Measurements from ENCODE around the gene LASP1.

Gene LASP1

DNA sequence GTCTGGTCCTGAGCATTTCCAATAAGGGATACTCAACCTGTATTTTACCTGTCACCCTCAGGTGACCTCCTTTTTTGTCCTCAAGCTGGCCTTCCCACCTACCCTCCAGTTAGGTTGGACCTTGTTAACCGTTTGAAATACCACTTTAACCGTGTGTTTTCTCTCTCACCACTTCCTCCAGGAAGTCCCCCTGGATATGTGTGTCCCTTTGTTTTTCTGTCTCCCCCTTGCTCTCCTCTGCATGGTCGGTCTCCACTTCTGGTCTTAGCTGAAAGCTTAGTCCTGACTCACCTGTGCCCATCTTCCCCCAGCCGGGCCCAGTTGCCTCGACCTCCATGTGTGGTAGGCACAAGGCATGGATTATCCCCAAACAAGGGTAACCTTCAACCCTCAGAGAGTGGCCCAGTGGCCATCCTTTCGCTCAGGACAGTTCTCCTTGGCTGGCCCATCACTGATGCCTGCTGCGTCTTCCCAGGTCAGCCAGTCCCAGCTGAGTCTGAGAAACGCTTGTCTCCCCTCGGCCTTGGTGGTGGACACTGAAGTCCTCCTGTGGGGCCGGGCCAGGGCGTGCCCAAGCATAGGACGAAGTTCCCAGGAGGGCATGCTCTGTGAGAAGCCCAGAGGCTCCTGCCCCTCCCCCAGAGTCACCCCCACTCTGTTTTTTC is 20.0 kb downstream of the LASP1 start:
- DNase-seq (ENCODE audit: low read depth): no peak

DNA sequence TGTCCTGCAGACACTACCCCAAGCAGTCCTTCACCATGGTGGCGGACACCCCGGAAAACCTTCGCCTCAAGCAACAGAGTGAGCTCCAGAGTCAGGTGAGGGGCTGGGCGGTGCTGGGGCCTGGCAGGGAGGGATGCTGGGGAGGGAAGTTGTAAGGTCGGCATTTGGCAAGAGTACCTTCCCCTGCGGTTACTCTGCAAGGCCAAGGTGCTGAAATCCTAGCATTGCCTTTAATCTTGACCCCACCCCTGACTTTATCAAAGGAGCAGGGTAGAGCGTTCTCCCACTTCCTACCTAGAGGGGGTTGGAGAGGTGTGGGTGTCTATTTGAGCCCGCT is 20.5 kb downstream of the LASP1 start:
- DNase-seq (ENCODE audit: low read depth): no peak

DNA sequence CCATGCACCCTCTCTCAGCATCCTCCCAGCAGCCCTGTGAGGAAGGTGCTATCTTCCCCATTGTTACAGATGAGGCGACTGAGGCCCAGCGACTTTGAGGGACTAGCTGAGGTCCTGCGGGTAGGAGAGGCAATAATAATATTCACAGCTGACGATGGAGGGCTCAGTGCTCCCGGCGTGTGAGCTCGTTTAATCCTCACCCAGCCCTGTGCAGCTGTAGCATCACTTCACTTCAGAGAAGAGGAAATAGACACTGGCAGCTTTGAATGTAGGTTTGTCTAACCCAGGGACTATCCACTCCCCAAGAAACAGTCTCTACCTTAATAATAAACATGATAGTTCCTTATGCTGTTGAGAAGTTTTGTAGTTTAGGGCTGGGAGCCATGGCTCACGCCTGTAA is 21.6 kb downstream of the LASP1 start:
- no peak for DNase-seq (ENCODE audit: low read depth)

DNA sequence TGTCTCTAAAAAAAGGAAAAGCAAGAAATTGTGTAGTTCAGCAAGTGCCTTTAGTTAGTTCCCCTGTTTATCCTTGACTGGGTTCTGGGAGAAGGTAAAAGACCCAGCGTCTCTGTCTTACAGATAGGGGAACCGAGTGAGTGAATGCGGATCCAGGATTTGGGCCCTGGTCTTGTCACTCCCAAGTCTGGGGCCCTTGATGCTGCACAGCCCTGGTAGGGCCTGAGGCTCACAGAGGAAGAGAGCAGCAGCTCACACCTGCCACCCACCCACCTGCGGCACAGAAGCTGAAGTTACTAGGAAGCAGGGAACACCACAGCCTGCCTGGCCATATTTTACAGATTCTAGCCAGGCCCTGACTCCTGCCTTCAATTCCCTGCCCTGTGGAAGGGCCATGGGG is 22.2 kb downstream of the LASP1 start:
- DNase-seq (ENCODE audit: low read depth): no peak

DNA sequence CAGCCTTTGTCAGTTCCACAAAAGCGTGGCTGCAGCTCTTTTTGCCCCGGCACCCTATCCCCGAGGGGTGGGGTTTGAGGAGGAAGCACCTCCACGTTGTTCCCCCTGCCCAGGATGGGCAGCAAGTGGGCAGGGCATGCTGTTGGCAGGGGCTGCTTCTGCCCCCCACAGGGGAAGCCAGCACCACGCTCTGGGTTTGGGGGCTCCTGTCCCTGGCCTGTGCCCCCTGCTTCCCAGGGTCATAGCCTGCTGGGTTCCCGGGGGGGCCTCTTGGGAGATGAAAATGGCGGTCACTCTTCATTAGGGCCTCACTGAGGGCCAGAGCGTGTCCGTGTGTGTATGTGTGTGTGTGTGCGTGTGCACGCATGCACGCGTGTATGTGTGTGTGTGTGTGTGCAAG is 22.8 kb downstream of the LASP1 start:
- no peak for DNase-seq (ENCODE audit: low read depth)

DNA sequence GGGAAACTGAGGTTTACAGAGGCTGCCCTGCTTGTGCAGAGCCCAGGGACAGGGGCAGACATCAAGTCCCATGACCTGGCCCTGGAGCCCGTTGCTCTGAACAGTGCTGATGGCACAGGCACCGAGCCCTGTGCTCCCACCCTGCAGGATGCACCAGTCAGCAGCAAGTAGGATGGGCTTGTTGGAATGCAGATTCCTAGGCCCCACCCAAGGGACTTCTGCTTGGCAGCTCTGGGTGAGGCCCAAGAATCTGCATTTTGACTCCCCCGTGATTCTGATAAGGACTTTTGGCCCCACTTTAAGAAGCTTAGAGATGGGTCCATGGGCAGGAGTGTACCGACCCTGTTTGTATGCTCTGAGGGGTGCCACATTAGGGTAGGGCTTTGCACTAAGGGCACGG is 23.3 kb downstream of the LASP1 start:
- no peak for DNase-seq (ENCODE audit: low read depth)

DNA sequence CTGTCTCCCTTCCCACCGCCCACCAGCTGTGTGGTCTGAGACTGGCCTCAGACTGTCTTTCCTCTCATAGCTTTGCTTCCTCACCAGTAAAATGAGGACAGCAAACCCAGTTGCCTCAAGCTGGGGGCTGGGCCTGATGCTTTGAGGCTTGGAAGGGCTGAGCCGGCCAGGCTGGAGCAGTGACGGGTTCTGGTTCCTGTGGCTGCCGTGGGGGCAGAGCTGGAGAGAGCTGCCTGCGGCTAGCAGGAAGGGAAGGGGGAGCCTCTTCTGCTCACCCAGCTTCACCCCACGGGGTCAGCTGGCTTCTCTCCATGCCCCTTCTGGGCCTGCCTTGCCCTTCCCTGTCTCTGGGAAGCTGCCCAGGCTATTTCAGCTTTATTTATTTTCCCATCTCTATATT is 23.7 kb downstream of the LASP1 start:
- DNase-seq (ENCODE audit: low read depth): no peak

DNA sequence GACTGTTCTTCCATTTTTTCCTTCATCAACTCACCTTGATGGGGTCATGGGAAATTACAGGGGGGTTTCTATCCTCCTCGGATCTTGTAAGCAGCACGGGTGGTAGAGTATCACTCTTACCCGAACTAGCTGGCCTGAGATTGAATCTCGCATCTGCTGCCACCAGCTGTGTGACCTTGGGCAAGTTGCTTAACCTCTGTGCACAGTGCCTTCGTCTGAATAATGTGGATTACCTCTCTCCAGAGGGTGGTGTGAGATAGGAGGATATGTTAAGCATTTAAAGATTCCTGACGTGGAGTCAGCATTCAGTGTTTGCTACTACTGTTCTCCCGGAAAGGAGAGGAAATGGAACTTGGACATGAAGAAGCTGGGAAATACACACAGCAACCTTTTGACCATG is 24.4 kb downstream of the LASP1 start:
- DNase-seq (ENCODE audit: low read depth): no peak

DNA sequence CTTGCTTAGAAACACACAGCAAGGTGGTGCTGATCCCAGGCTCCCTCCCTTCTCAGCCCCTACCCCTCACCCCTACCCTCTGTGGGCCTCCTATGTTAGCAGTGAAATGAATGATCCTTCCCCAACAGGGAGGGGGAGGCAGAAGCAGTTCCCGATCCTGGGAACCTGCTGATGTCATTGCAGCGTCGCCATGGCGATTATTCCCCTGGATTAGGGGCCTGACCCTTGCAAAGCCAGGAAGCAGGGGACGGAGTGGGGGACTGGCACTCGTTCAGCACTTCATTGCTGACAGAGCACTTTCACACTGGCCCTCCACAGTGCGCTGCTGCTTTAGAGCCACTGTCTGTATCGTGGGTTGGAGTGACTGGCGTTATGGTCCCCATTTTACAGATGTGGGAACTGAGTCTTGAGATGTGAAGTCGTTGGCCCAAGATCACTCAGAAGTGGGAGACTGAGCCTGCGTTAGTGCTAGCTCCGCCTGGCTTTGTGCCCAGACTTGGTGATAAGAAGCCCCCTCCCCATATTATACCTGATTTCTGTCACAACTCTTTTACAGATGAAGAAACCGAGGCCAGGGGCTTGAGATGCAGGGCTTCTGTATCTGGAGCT is 26.6 kb downstream of the LASP1 start:
- DNase-seq (ENCODE audit: low read depth): no peak

DNA sequence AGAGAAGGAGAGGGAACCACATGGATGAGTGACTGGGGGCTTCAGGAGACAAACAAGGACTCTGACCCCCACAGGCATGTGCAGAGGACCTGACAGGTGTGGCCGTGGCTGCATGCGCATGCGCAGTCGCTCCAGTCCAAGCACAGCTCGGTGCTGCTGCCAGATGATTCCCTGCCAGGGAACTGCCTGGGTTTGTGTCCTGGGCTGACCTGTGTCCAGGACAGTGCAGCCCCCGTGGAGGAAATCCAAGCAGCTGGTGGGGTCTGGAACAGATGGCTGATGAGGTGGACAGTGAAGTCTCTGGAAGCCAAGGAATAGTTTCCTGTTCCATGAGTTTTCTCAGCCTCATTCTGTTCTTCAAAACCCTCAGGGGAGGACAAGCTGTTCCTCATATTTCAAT is 27.3 kb downstream of the LASP1 start:
- no peak for DNase-seq (ENCODE audit: low read depth)

DNA sequence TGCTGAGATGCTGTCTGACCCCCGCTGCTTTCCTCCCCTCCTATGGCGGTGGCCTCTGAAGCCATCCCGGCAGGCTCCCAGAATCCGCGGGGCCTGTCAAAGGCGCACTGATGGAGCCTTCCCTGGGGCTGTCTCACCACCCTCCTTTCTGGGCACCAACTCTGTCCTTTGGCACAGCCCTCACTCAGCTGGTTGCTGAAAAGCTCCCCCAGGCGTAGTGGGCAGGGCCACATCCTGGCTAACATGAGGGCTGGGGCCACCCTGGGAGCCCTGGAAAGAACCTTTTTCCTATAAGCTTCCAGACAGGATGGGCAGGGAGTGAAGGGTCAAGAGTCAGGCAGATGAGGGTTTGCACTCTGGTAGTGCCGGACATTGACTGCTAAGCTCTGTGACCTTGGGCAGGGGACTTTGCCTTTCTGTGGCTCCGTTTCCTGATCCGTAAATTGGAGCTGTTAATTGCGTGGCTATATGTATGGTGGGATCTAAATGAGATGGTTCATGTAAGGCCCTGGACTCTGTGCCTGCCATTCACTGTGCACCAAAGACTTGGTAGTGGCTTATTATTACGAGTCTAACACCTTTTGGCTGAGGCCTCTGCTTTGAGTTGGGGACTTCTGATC is 27.9 kb downstream of the LASP1 start:
- no peak for DNase-seq (ENCODE audit: low read depth)

DNA sequence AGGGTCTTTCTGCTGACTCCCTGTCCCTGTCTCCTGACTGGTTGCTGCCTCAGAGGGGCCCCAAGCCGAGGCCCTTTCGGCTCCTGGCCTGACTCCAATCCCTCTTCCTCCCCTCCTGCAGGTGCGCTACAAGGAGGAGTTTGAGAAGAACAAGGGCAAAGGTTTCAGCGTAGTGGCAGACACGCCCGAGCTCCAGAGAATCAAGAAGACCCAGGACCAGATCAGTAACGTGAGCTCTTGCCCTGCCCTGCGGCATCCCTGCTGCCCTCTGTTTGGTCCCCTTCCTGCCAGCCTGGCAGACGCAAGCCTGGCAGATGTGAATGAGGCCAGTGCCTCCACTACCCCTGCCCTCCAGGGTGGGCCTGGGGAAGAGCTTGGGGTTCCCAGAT is 28.4 kb downstream of the LASP1 start:
- DNase-seq (ENCODE audit: low read depth): no peak

DNA sequence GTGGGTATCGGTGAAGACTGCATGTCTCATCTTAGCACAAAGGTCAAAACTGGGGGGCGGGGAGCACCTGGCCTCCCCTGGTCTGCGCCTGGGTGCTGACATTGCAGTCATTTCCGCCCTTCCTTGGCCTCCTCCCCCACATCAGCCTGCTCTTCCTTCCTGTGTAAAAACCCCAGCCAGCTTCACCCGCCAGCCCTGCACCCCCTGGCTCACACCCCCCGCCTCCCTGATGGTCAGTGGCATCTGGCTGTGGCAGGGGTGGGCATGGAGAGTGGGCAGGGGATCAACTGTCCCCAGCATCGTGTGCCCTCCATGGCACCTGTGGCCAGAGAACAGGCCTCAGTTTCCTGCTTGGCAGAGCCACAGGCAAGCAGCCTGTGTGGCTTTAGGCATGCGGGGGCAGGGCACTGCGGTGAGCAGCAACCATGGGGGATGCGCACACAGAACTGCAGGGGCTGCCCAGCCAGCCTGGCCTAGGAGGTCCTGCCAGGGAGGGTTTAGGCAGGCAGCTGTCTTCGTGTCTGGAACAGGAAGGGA is 29.0 kb downstream of the LASP1 start:
- DNase-seq (ENCODE audit: low read depth): peak; percentile 72

DNA sequence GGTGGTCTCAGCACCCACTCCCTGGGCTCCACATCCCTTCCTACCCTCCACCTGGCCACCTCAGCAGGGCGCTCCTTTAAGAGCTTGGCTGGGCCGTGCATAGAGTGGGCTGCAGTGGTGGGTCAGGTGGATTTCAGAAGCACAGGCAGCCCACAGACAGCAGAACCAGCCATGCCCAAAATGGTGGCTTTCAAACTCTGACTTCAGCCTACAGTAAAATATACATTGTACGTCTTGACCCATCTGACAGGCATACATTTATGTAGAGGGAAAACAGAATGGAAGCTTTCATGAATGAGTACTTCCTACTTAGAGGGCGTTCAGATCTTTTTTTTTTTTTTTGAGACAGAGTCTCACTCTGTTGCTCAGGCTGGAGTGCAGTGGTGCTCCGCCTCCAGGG is 29.6 kb downstream of the LASP1 start:
- DNase-seq (ENCODE audit: low read depth): no peak

DNA sequence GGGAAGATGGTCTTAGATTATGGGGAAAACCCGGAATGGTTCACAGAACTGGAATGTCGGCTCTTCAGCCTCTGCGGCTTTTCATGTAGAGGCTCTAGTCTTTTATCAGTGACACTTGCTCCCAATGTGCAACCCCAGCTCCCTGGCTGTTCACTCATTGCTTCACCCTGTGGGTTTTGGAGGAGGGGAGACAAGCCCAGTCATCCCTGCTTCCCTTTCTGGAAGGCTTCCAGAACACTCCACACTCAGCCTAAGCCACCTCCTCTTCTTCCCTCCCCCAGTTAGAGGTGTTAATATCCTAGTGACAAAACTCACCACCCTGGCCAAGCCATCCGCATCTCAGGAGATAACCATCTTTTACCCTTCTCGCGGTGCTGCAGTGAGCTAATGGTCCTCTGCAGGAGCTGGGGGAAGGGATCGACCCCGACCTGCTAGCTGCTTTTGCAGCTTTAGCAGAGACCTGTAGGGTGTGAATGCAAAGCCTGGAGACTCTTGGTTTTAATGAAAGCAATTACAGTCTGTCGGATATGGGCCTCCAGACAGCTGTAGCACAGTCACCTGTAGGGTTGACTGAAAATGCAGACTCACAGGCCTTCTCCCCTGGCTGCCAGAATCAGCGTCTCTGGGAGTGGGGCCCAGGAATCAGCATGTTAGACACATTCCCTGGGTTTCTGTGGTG is 31.3 kb downstream of the LASP1 start:
- DNase-seq (ENCODE audit: low read depth): no peak

DNA sequence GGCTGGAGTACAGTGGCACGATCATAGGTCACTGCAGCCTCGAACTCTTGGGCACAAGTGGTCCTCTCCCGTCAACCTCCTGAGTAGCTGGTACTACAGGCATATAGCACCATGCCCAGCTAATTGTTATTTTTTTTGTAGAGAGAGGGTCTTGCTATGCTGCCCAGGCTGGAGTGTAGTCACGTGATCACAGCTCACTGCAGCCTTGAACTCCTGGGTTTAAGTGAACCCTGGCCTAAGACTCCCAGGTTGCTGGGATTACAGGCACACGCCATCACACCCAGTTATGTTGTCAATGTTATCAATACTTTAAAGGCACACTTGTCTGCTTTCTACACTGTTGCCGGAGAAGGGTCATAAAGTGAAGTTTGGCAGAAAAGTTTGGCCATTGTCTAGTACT is 33.5 kb downstream of the LASP1 start:
- no peak for DNase-seq (ENCODE audit: low read depth)

DNA sequence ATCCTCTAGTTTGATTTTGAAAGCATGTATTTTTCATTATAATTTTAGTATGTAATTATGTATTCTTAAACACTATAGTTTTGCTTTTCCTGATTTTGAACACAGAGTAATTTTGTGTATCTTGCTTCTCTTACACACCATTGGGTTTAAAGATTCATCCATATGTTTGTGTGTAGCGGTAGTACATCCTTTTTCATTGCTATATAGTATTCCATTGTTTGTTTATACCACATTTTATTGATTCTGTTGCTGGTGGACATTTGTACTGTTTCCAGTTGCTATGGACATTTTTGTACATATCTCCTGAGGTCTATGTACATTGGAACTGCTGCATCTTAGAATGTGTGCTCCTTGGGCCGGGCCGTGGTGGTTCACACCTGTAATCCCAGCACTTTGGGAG is 35.0 kb downstream of the LASP1 start:
- DNase-seq (ENCODE audit: low read depth): no peak

DNA sequence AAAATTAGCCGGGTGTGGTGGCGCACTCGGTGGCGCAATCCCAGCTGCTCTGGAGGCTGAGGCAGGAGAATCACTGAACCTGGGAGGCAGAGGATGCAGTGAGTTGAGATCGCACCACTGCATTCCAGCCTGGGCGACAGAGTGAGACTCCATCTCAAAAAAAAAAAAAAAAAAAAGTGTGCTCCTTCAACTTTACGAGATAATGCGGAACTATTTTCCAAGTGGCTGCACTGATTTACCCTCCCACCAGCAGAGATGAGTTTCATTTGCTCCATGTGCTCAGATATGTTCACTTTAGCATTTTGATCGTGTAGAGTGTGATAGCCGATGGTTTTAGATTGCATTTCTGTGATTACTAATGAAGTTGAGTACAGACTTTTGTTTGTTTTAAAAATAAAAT is 35.5 kb downstream of the LASP1 start:
- DNase-seq (ENCODE audit: low read depth): no peak

DNA sequence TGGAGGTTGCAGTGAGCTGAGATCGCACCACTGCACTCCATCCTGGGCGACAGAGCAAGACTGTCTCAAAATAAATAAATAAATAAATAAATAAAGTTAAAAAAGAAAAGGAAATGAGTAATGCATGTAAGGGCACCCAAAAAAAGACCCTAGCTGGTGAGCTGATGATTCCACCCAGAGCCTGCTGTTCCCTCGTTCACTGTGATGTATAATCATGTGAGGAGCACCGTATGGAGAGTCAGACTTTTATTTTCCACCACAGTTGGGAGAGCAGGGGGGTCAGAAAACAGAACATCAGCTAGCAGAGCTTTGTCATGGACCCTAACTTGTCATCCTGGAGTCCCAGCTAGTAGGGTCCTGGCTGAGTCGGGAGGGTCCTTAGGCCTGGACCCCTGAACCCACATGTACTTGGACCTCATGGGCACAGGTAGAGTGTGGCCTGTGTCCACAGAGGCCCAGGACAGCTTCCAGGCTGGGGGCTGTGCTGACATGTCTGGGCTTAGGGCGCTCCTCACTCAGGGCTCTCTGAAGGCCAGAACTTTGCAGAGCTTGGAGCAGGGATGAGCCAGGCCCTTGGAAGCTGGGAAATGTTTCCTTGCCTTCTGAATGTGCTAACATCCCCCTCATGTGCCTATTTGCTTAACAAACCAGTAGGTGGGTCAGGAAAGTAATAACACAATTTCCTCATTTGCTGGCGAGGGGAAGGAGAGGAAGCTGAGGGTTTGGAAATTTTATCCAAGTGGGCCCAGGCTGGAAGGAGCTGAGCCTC is 36.8 kb downstream of the LASP1 start:
- no peak for DNase-seq (ENCODE audit: low read depth)

DNA sequence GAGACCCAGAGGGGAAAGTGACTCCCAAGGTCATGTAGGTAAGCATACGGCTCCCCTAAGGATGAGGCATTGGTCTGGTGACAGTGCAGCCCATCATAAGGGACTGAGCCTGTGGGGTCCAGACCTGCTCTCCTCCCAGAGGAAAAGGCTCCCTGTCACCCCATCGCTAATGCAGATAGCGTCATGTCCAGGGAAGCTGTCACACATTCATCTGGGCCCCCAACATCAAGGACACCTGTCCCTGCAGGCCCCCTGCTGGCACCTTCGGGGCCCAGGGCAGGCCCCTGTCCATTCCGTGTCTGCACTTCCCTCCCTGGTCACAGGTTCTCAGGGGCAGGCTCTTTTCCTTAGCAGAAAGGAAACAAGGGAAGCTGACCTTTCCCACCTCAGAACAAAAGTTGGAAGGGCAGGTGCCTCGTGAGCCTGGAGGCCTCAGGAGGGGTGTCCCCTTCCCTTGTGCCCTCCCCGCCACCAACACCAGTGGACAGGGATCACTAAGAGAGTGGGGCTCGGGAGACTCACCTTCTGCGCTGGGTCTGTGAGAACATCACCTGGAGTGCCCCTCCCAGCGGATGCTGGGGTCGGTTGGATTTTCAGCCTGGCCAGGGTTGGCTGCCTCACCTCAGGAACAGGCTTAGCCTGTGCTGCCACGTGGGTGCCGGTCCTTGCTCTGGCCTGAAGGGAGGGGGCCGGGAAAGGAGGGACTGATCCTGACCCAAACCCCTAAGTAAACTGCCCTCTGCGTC is 38.2 kb downstream of the LASP1 start:
- no peak for DNase-seq (ENCODE audit: low read depth)

DNA sequence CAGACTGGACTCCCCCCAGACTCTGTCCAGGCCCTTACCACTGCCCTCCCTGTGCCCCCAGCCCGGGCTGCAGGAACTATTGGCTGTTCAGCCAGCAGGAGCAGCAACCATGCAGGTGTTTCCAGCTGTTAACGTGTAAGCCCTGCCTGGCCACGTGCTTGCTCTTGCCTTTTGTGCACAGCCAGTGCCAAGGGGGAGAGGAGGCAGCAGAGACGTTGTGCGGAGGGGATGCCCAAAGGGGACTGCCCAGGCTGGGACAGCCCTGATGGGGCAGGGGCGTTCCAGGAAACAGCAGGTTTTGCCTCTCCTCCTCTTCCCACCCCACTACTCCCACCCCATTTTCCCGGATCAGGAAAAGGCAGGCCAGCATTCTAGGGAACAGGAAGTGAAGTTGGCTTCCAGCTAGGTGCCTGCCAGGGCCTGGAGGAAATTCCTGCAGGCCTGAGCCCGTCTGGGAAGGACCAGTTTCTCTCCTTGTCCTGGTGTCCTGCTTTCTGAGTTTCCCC is 38.9 kb downstream of the LASP1 start:
- no peak for DNase-seq (ENCODE audit: low read depth)

DNA sequence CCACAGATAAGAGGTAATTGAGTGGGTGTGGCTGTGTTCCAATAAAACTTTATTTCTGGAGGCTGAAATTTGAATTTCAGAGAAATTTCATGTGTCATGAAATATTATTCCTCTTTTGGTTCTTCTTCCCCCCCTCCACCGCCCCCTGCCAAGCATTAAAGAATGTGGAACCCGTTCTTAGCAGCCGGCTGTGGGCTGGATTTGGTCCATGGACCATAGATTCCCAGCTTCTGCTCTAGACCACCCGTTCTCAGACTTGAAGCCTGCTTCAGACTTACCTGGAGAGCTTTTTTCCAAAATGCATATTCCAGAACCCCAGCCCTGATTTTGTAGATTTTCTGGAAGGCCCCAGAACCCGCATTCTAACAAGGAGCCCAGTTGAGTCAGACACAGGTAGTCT is 40.5 kb downstream of the LASP1 start:
- no peak for DNase-seq (ENCODE audit: low read depth)
